ENCODE measurements around the gene PLET1.

PLET1 gene

DNA sequence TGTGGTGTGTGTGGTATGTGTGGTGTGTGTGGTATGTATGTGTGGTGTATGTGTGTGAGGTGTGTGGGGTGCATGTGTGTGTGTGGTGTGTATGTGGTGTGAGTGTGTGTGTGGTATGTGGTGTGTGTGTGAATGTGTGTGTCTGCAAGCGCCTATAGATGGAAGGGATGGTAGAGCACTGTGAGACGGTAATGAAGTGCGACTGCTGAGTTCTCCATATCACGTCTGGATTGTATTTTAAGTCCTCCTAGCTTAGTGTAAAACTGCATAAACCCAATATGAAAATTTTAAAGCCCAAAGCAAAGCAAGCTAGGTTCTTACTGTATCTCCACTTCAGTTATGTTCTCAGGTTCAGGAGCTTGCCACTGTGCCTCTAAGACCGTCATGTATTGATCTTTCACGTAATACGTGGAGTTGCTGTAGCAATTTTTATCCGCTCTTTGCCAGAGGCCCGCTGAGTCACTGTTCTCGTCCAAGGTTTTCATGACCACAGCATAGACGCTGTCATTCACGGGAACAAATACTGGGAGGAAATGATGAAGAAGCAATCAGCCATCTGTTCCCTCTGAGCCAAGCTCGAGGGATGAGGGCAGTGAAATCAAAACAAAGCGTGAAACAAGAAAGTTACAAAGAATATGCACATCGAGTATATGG lies 5.5 kb downstream of the PLET1 start:
- TF ChIP-seq, protein P1, sequence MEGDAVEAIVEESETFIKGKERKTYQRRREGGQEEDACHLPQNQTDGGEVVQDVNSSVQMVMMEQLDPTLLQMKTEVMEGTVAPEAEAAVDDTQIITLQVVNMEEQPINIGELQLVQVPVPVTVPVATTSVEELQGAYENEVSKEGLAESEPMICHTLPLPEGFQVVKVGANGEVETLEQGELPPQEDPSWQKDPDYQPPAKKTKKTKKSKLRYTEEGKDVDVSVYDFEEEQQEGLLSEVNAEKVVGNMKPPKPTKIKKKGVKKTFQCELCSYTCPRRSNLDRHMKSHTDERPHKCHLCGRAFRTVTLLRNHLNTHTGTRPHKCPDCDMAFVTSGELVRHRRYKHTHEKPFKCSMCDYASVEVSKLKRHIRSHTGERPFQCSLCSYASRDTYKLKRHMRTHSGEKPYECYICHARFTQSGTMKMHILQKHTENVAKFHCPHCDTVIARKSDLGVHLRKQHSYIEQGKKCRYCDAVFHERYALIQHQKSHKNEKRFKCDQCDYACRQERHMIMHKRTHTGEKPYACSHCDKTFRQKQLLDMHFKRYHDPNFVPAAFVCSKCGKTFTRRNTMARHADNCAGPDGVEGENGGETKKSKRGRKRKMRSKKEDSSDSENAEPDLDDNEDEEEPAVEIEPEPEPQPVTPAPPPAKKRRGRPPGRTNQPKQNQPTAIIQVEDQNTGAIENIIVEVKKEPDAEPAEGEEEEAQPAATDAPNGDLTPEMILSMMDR (IDR thresholded peaks at IDR 0.05), result no peak
- no peaks in the 10 kb centered on the region for H3K9me3 ChIP-seq
- no peaks in the 10 kb centered on the region for H3K27me3 ChIP-seq
- no peaks in the 10 kb centered on the region for H3K36me3 ChIP-seq
- H3K4me1 ChIP-seq (ENCODE audit: control insufficient read depth in 1 of 2, insufficient read depth in 1 of 2, low read depth in 1 of 2, low read length in 1 of 2), result no peaks in the 10 kb centered on the region
- H3K4me3 ChIP-seq (ENCODE audit: low read depth in 1 of 2, low read length in 1 of 2), result no peak overlapping the region
- H3K27ac ChIP-seq, result no peak overlapping the region

DNA sequence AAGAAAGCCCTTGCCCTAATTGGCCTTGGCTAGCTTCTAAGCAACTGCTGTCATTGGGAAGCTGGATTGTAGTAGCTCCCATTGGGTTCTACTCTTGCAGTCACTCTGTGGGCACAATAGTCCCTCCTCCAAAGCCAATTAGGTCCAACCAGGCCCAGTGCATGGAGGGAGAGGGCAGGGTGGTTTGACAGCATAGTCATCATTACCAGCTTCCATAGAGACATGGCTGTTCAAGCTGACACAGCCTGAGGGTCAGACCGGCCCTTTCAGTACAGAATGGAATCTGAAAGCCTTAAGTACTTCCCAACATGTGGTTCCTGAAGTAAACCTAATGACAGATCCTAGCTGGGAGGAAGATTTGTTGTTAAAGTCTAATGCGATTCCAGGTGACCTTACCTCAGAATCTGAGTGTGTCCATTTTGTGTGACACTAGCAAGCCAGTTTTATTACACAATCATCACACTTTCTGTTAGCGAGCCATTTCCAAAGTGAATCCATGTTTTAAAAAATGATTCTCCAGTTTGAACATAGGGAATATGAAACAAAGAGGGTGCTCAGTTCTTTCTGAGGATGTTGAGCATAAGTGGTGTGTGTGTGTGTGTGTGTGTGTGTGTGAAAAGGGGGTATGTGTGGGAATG lies 6.9 kb downstream of the PLET1 start:
- TF ChIP-seq, protein P1 (IDR thresholded peaks at IDR 0.05), result no peak
- no peaks in the 10 kb centered on the region for H3K4me1 ChIP-seq (ENCODE audit: control insufficient read depth in 1 of 2, insufficient read depth in 1 of 2, low read depth in 1 of 2, low read length in 1 of 2)
- H3K9me3 ChIP-seq, result no peaks in the 10 kb centered on the region
- H3K4me3 ChIP-seq (ENCODE audit: low read depth in 1 of 2, low read length in 1 of 2), result no peak overlapping the region
- no peak overlapping the region for H3K27ac ChIP-seq
- H3K36me3 ChIP-seq, result no peaks in the 10 kb centered on the region
- H3K27me3 ChIP-seq, result no peaks in the 10 kb centered on the region

DNA sequence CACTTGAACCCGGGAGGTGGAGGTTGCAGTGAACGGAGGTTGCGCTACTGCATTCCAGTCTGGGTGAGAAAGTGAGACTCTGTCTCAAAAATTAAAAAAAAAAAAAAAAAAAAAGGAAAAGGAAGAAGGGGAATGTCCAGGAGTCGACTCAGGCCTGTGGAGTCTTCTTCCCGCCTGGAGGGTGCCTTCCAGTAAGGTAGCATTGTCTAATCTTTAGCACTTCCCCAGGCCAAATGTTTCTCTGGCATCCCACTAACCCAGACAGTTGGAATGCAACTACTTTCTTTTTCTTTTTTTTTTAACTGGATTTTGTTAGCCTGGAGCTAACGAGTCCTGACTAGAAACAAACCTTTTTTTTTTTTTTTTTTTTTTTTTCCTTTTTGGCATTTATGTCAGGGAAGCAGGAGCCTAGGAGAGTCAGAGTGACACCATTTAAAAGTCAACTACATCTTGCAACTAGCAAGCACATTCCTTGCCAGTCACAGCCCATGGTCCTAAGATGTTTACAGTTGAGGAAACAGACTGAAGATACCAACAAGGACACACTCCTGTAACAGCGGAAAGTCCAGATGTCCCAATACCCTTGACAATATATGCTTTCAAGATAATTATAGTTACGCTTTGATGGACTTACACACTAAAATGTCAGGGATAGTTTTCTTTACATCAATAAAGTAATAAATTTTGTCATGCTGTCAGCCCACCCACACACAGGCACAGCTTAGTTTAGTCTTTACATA lies 10.6 kb downstream of the PLET1 start:
- Histone ChIP-seq H3K27me3 (no peaks in the 10 kb centered on the region), H3K36me3 (no peaks in the 10 kb centered on the region), H3K4me3 (ENCODE audit: low read depth in 1 of 2, low read length in 1 of 2) (no peak overlapping the region), H3K4me1 (ENCODE audit: control insufficient read depth in 1 of 2, insufficient read depth in 1 of 2, low read depth in 1 of 2, low read length in 1 of 2) (no peaks in the 10 kb centered on the region), H3K27ac (no peak overlapping the region), H3K9me3 (no peaks in the 10 kb centered on the region)
- TF ChIP-seq, protein P1 (IDR thresholded peaks at IDR 0.05), result no peak

DNA sequence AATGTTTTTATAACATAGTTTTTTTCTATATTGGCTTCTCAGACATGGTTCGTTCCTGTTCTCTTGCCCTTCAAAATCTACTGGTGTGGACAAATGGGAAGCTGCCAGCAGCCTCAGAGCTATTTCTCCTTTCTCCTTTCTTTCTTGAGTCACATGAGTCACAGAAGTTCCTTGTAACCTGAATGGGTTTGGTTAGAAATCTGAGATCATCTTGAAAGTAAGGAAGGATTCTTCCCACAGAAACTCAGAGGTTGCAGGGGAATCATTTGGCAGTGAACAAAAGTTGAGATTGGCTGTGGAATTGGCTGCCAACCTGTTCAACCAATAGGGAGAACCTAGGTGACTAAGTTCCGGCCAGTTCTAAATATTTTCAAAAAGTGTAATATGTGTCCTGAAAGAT lies 12.5 kb downstream of the PLET1 start:
- H3K36me3 ChIP-seq, result peaks cover 2% of the 10 kb centered on the region
- no peak overlapping the region for H3K4me3 ChIP-seq (ENCODE audit: low read depth in 1 of 2, low read length in 1 of 2)
- H3K9me3 ChIP-seq, result no peaks in the 10 kb centered on the region
- no peak overlapping the region for H3K27ac ChIP-seq
- H3K4me1 ChIP-seq (ENCODE audit: control insufficient read depth in 1 of 2, insufficient read depth in 1 of 2, low read depth in 1 of 2, low read length in 1 of 2), result no peaks in the 10 kb centered on the region
- H3K27me3 ChIP-seq, result no peaks in the 10 kb centered on the region
- TF ChIP-seq, protein P1 (IDR thresholded peaks at IDR 0.05), result no peak

DNA sequence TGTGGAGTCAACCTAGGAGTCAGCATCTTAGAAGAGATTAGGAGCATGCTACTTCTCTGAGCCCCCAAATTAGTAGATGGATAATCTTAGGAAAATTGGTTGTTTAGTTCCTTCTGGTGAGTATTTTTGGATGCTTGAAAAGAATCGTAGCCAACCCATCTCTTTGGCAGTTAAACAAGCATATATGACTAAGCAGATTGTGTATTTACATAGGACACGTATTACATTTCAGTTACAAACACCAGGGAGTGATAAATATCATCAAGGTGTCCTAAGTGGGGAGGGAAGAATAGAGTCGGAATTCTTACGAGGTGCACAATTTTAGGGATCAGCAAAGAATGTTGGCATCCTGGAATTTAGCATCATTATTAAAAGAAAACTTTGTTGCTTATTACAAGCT lies 13.5 kb downstream of the PLET1 start:
- Histone ChIP-seq H3K9me3 (no peaks in the 10 kb centered on the region), H3K27ac (no peak overlapping the region), H3K27me3 (no peaks in the 10 kb centered on the region), H3K4me1 (ENCODE audit: control insufficient read depth in 1 of 2, insufficient read depth in 1 of 2, low read depth in 1 of 2, low read length in 1 of 2) (no peaks in the 10 kb centered on the region), H3K4me3 (ENCODE audit: low read depth in 1 of 2, low read length in 1 of 2) (no peak overlapping the region), H3K36me3 (peaks cover 10% of the 10 kb centered on the region)
- TF ChIP-seq, protein P1 (IDR thresholded peaks at IDR 0.05), result no peak
